Heart left ventricle (tissue), 13 donors: ENCODE results near the gene G6PC1.
"Not testable (repeated sequence)": the region's sequence is repeated elsewhere in the genome, so short reads cannot be mapped to it uniquely, and the experiment has no call there.

Experiments
- POLR2A ChIP-seq, 2 donors: fragments of 450-650 bp; IDR thresholded peaks; one replicate each; pipeline ENCODE4 v1.6.1; 2017; ENCODE audit warnings: antibody characterized with exemption in 2 of 2, mild to moderate bottlenecking in 2 of 2, moderate library complexity in 2 of 2
- TF ChIP-seq, protein P1 (sequence below), 12 donors: fragments of 200-600 bp; sonication (generic) in 4 of 12; IDR thresholded peaks; one replicate each; pipeline versions ENCODE4 v1.5.0 to v1.8.0; 2018 to 2022; ENCODE audit warnings: antibody characterized with exemption in 12 of 12, mild to moderate bottlenecking in 5 of 12
- donor health status: ischemic (EF 13 %, LVEDD 7.1; RV severe dilation, severe dysfunction).
- donor health status: DM: no; HTN: yes; CAD: no.
- donor health status: DM: no; HTN: no; CAD: no.
- donor health status: ischemic (EF 25% LVEDD 6.9; RV normal size, moderate dysfunction).
- donor health status: ischemic (EF 25% LVEDD 5.7; RV mildly dilated, moderate dysfunction).
- donor health status: ischemic (EF 35%, LVEDD 5.7; RV mildly dilated, moderate dysfunction).
- donor health status: nonischemic (EF 11% LVEDD 7.7; RV severe dilation, severe dysfunction).
- donor health status: DM: yes; HTN: yes; CAD: no.
- donor health status: PGD.
- donor health status: ischemic (EF 29% LVEDD 5.4; RV normal size, mild dysfunction).
- donor health status: nonischemic (EF 23%, LVEDD 6.1; RV moderate dilation, normal function).

DNA sequence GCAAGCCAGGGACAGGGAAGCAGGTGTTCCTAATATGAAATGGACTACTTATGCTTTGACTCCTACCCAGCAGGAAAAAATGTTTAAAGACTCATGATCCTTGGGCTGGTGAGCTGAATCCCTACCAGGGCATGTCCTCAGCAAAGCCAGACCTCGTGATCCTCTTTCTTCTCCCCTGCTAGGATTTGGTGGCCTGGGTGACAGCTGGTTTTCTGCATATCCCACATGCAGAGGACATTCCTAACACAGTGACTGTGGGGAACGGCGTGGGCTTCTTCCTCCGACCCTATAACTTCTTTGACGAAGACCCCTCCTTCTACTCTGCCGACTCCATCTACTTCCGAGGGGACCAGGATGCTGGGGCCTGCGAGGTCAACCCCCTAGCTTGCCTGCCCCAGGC is 44.5 kb upstream of the G6PC1 start:
- TF ChIP-seq, protein P1, sequence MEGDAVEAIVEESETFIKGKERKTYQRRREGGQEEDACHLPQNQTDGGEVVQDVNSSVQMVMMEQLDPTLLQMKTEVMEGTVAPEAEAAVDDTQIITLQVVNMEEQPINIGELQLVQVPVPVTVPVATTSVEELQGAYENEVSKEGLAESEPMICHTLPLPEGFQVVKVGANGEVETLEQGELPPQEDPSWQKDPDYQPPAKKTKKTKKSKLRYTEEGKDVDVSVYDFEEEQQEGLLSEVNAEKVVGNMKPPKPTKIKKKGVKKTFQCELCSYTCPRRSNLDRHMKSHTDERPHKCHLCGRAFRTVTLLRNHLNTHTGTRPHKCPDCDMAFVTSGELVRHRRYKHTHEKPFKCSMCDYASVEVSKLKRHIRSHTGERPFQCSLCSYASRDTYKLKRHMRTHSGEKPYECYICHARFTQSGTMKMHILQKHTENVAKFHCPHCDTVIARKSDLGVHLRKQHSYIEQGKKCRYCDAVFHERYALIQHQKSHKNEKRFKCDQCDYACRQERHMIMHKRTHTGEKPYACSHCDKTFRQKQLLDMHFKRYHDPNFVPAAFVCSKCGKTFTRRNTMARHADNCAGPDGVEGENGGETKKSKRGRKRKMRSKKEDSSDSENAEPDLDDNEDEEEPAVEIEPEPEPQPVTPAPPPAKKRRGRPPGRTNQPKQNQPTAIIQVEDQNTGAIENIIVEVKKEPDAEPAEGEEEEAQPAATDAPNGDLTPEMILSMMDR (IDR thresholded peaks at IDR 0.05), result not testable (repeated sequence)
- not testable (repeated sequence) for TF ChIP-seq POLR2A (IDR thresholded peaks at IDR 0.05)
